ENCODE data around the gene ASCC1.

Gene ASCC1

DNA sequence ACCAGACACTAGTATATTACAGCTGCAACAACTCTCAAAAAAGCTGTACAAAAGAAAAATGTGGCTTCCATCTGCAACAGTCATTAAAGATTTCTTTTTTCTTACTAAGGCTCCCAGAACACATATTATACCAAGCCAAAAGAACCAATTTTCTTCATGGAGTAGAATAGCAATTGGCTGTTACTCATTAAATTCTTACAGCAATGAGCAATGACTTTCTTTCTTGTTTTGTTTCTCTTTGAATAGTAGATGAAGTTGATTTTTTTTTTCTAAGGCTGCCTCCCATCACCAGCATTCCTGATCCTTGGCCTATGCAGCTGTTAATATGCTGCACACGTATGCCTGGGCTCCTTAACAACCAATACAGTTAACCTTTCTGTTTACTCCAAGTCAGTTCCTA lies 91.1 kb downstream of the ASCC1 start:
- H3K36me3 ChIP-seq (ENCODE audit: control insufficient read depth, insufficient read depth, low read length), result peaks cover 3% of the 10 kb centered on the region
- no peak overlapping the region for H3K4me3 ChIP-seq (ENCODE audit: extremely low read depth, insufficient read depth, low read length, poor library complexity, severe bottlenecking)
- H3K4me1 ChIP-seq (ENCODE audit: control insufficient read depth, insufficient read depth, low read length, poor library complexity, severe bottlenecking), result no peaks in the 10 kb centered on the region
- H3K27ac ChIP-seq (ENCODE audit: low read depth, low read length, severe bottlenecking), result no peak overlapping the region
- no CpG with 5 or more reads among the region's 1 CpG for WGBS, 2 experiments (ENCODE audit: insufficient coverage in 2 of 2)
- no peaks in the 10 kb centered on the region for H3K9me3 ChIP-seq (ENCODE audit: control insufficient read depth, low read length)

DNA sequence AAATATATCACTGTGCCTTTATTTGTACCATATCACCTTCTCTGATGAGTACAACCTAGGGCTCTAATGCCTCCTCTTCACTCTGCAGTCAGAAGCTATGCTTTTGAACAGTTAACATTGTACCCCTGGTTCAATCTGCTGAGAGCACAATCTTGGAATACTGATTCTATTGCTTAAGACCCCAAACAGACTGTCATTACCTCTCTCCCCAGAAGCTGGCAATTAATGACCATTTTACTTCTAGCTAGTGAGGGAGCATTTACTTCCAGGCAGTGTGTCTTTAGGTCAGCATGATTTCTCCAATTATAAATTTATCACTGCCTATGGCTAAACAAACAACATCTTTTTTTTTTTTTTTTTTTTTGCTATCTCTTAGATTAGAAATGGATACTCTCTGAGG lies 91.7 kb downstream of the ASCC1 start:
- Histone ChIP-seq H3K4me1 (ENCODE audit: control insufficient read depth, insufficient read depth, low read length, poor library complexity, severe bottlenecking) (no peaks in the 10 kb centered on the region), H3K9me3 (ENCODE audit: control insufficient read depth, low read length) (no peaks in the 10 kb centered on the region), H3K27ac (ENCODE audit: low read depth, low read length, severe bottlenecking) (no peak overlapping the region), H3K4me3 (ENCODE audit: extremely low read depth, insufficient read depth, low read length, poor library complexity, severe bottlenecking) (no peak overlapping the region), H3K36me3 (ENCODE audit: control insufficient read depth, insufficient read depth, low read length) (peaks cover 3% of the 10 kb centered on the region)

DNA sequence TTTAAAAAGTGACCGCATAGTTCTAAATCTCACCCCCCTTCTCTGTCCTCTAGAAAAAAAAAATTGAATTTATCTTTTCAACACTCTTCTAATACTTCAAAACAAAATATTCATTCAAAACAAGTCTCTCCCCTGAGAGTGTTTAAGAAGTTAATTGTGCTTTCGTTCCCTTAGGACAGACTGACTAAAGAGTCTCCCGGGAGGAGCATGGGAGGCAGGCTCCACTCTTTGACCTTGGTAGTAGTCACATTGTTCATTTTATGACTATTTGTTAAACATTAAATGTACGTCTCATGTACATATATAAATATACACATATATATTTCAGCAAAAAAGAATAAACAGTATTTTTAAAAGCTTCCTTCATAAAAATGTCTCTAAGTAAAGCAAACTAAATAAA lies 92.5 kb downstream of the ASCC1 start:
- no peak overlapping the region for H3K27ac ChIP-seq (ENCODE audit: low read depth, low read length, severe bottlenecking)
- no CpG with 5 or more reads among the region's 4 CpGs for WGBS, 2 experiments (ENCODE audit: insufficient coverage in 2 of 2)

DNA sequence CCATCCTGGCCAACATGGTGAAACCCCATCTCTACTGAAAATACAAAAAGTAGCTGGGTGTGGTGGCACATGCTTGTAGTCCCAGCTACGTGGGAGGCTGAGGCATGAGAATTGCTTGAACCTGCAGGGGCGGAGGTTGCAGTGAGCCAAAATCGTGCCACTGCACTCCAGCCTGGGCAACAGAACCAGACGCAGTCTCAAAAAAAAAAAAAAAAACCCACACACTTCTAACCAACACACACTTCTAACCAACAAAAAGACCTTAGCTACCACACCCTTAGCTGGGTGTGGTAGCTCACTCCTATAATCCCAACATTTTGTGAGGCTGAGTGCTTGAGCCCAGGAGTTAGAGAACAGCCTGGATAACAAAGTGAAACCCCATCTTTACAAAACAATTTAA lies 93.9 kb downstream of the ASCC1 start:
- Histone ChIP-seq H3K36me3 (ENCODE audit: control insufficient read depth, insufficient read depth, low read length) (peaks cover 6% of the 10 kb centered on the region), H3K27ac (ENCODE audit: low read depth, low read length, severe bottlenecking) (no peak overlapping the region), H3K4me1 (ENCODE audit: control insufficient read depth, insufficient read depth, low read length, poor library complexity, severe bottlenecking) (no peaks in the 10 kb centered on the region), H3K9me3 (ENCODE audit: control insufficient read depth, low read length) (no peaks in the 10 kb centered on the region), H3K4me3 (ENCODE audit: extremely low read depth, insufficient read depth, low read length, poor library complexity, severe bottlenecking) (no peak overlapping the region)
- 100% methylated on average over 4 of the region's 4 CpGs for WGBS, 2 experiments (ENCODE audit: insufficient coverage in 2 of 2)

More for the DNA sequence above, 92.5 kb downstream of the ASCC1 start:
- H3K4me1 ChIP-seq (ENCODE audit: control insufficient read depth, insufficient read depth, low read length, poor library complexity, severe bottlenecking), result no peaks in the 10 kb centered on the region
- H3K9me3 ChIP-seq (ENCODE audit: control insufficient read depth, low read length), result no peaks in the 10 kb centered on the region
- H3K4me3 ChIP-seq (ENCODE audit: extremely low read depth, insufficient read depth, low read length, poor library complexity, severe bottlenecking), result no peak overlapping the region
- peaks cover 3% of the 10 kb centered on the region for H3K36me3 ChIP-seq (ENCODE audit: control insufficient read depth, insufficient read depth, low read length)

- Histone ChIP-seq H3K4me3 (ENCODE audit: extremely low read depth, insufficient read depth, low read length, poor library complexity, severe bottlenecking) (no peak overlapping the region), H3K27ac (ENCODE audit: low read depth, low read length, severe bottlenecking) (no peak overlapping the region), H3K4me1 (ENCODE audit: control insufficient read depth, insufficient read depth, low read length, poor library complexity, severe bottlenecking) (no peaks in the 10 kb centered on the region), H3K36me3 (ENCODE audit: control insufficient read depth, insufficient read depth, low read length) (peaks cover 6% of the 10 kb centered on the region), H3K9me3 (ENCODE audit: control insufficient read depth, low read length) (no peaks in the 10 kb centered on the region)
- no CpG with 5 or more reads among the region's 1 CpG for WGBS, 2 experiments (ENCODE audit: insufficient coverage in 2 of 2)
Measured at GRCh38 chr10:72121389-72121788, 94.7 kb downstream of the ASCC1 start.

GRCh38 chr10:72116372-72116771 lies 99.7 kb downstream of the ASCC1 start:
- no peak overlapping the region for H3K27ac ChIP-seq (ENCODE audit: low read depth, low read length, severe bottlenecking)
- H3K4me1 ChIP-seq (ENCODE audit: control insufficient read depth, insufficient read depth, low read length, poor library complexity, severe bottlenecking), result no peaks in the 10 kb centered on the region
- WGBS, 2 experiments (ENCODE audit: insufficient coverage in 2 of 2), result 92 to 93% methylated on average over 1 to 2 of the region's 2 CpGs
- peaks cover 11% of the 10 kb centered on the region for H3K36me3 ChIP-seq (ENCODE audit: control insufficient read depth, insufficient read depth, low read length)
- no peak overlapping the region for H3K4me3 ChIP-seq (ENCODE audit: extremely low read depth, insufficient read depth, low read length, poor library complexity, severe bottlenecking)
- no peaks in the 10 kb centered on the region for H3K9me3 ChIP-seq (ENCODE audit: control insufficient read depth, low read length)

DNA sequence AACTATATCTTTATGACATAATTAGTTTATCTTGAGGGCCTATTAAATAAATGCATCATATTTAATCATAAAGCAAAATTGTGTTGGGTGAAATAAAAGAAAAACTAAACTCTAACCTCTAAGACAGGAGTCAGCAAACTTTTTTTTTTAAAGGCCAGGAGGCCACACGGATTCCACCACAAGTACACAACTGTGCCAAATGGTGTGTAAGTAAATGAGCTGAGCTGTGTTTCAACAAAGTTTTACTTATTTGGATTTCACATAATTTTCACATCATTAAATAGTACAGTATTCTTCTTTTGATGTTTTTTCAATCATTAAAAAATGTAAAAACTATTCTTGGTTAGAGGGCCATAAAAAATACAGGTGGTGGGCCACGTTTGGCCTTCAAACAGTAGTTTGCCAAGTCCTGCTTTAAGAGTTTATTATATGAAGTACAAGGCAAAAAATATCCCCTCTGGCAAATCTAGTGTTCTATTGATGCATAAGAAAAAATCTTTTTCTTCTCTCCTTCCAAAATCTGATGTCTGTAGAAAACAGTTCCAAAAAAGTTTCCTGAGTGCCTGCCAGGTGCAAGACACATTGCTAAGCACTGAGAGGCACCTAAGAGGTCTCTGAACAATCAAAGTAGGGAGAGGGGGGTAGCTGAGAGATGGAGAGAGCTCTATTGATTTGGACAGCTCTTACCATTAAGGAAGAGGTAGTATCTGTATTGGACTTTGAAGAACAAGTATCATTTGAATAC lies 101.2 kb downstream of the ASCC1 start:
- no peak overlapping the region for H3K4me3 ChIP-seq (ENCODE audit: extremely low read depth, insufficient read depth, low read length, poor library complexity, severe bottlenecking)
- H3K36me3 ChIP-seq (ENCODE audit: control insufficient read depth, insufficient read depth, low read length), result peaks cover 11% of the 10 kb centered on the region
- H3K27ac ChIP-seq (ENCODE audit: low read depth, low read length, severe bottlenecking), result no peak overlapping the region
- no CpG with 5 or more reads among the region's 2 CpGs for WGBS, 2 experiments (ENCODE audit: insufficient coverage in 2 of 2)
- no peaks in the 10 kb centered on the region for H3K4me1 ChIP-seq (ENCODE audit: control insufficient read depth, insufficient read depth, low read length, poor library complexity, severe bottlenecking)
- no peaks in the 10 kb centered on the region for H3K9me3 ChIP-seq (ENCODE audit: control insufficient read depth, low read length)

DNA sequence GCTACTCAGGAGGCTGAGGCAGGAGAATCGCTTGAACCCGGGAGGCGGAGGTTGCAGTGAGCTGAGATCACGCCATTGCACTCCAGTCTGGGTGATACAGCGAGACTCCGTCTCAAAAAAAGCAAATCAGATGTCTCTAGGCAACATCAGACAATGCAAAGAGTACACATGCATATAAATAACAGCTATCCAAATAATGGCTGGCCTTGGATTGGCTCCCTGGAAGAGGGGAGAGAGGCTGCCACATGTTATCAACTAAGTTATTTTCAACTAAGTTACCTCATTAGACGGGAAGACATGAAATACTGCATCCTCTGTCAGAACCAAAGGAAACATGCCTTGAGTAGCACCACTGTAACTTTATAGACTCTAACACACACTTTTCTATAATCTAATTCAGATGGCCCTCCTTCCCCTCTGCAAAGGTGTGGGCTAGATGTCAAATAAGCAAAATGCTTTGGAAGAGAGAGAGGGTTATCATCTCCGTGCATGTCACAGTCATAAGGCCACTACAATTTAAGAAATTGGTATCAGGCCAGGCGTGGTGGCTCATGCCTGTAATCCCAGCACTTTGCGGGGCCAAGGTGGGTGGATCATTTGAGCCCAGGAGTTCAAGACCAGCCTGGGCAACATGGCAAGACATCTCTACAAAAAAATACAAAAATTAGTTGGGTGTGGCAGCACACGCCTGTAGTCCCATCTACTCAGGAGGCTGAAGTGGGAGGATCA lies 105.2 kb downstream of the ASCC1 start:
- H3K36me3 ChIP-seq (ENCODE audit: control insufficient read depth, insufficient read depth, low read length), result peaks cover 5% of the 10 kb centered on the region
- 99 to 100% methylated on average over 6 to 9 of the region's 11 CpGs for WGBS, 2 experiments (ENCODE audit: insufficient coverage in 2 of 2)
- no peak overlapping the region for H3K27ac ChIP-seq (ENCODE audit: low read depth, low read length, severe bottlenecking)
- no peaks in the 10 kb centered on the region for H3K9me3 ChIP-seq (ENCODE audit: control insufficient read depth, low read length)
- H3K4me1 ChIP-seq (ENCODE audit: control insufficient read depth, insufficient read depth, low read length, poor library complexity, severe bottlenecking), result peaks cover 7% of the 10 kb centered on the region
- no peak overlapping the region for H3K4me3 ChIP-seq (ENCODE audit: extremely low read depth, insufficient read depth, low read length, poor library complexity, severe bottlenecking)

- Histone ChIP-seq H3K36me3 (ENCODE audit: control insufficient read depth, insufficient read depth, low read length) (no peaks in the 10 kb centered on the region), H3K4me1 (ENCODE audit: control insufficient read depth, insufficient read depth, low read length, poor library complexity, severe bottlenecking) (peaks cover 7% of the 10 kb centered on the region), H3K27ac (ENCODE audit: low read depth, low read length, severe bottlenecking) (no peak overlapping the region), H3K9me3 (ENCODE audit: control insufficient read depth, low read length) (no peaks in the 10 kb centered on the region), H3K4me3 (ENCODE audit: extremely low read depth, insufficient read depth, low read length, poor library complexity, severe bottlenecking) (no peak overlapping the region)
- whole genome bisulfite sequencing, 2 experiments (ENCODE audit: insufficient coverage in 2 of 2), result 98 to 100% methylated on average over 3 to 7 of the region's 8 CpGs
Measured at GRCh38 chr10:72109636-72110157, 106.4 kb downstream of the ASCC1 start.

GRCh38 chr10:72108830-72109635 lies 107.0 kb downstream of the ASCC1 start:
- Histone ChIP-seq H3K36me3 (ENCODE audit: control insufficient read depth, insufficient read depth, low read length) (no peaks in the 10 kb centered on the region), H3K4me3 (ENCODE audit: extremely low read depth, insufficient read depth, low read length, poor library complexity, severe bottlenecking) (no peak overlapping the region), H3K4me1 (ENCODE audit: control insufficient read depth, insufficient read depth, low read length, poor library complexity, severe bottlenecking) (peaks cover 7% of the 10 kb centered on the region), H3K9me3 (ENCODE audit: control insufficient read depth, low read length) (no peaks in the 10 kb centered on the region), H3K27ac (ENCODE audit: low read depth, low read length, severe bottlenecking) (no peak overlapping the region)
- 67% methylated on average over 1 of the region's 1 CpG; no CpG with 5 or more reads in 1 of the 2 experiments for WGBS, 2 experiments (ENCODE audit: insufficient coverage in 2 of 2)

Measured in mesodermal cell (in vitro differentiated cells).